GM04504 (cell line): ENCODE measurements around the gene CHN2.

Source experiments
- DNase-seq: peaks from one replicate; pipeline ENCODE4 v3.0.0-alpha.2; 2012; ENCODE audit warnings: low read depth

CHN2 gene

GRCh38 chr7:29364661-29365060 is 170.1 kb downstream of the CHN2 start:
- DNase-seq: no peak

- no peak for DNase-seq
Measured at GRCh38 chr7:29365423-29365822, 170.8 kb downstream of the CHN2 start.

GRCh38 chr7:29367784-29368183 is 173.2 kb downstream of the CHN2 start:
- DNase-seq: no peak

GRCh38 chr7:29369909-29370488 is 175.4 kb downstream of the CHN2 start:
- no peak for DNase-seq

- no peak for DNase-seq
Measured at GRCh38 chr7:29370531-29371314, 176.1 kb downstream of the CHN2 start.

- DNase-seq: no peak
Measured at GRCh38 chr7:29371472-29371871, 176.9 kb downstream of the CHN2 start.

GRCh38 chr7:29372351-29373090 is 177.9 kb downstream of the CHN2 start:
- no peak for DNase-seq

- DNase-seq: no peak
Measured at GRCh38 chr7:29375641-29376562, 181.3 kb downstream of the CHN2 start.

- no peak for DNase-seq
Measured at GRCh38 chr7:29377718-29378117, 183.1 kb downstream of the CHN2 start.

- DNase-seq: no peak
Measured at GRCh38 chr7:29379551-29379950, 185.0 kb downstream of the CHN2 start.

- DNase-seq: no peak
Measured at GRCh38 chr7:29381206-29382094, 186.9 kb downstream of the CHN2 start.

GRCh38 chr7:29384277-29384676 is 189.7 kb downstream of the CHN2 start:
- DNase-seq: no peak

- no peak for DNase-seq
Measured at GRCh38 chr7:29385214-29385814, 190.7 kb downstream of the CHN2 start.

- no peak for DNase-seq
Measured at GRCh38 chr7:29386196-29386765, 191.7 kb downstream of the CHN2 start.

- no peak for DNase-seq
Measured at GRCh38 chr7:29391262-29391661, 196.7 kb downstream of the CHN2 start.

- DNase-seq: no peak
Measured at GRCh38 chr7:29394321-29394720, 199.7 kb downstream of the CHN2 start.

GRCh38 chr7:29396563-29396962 is 202.0 kb downstream of the CHN2 start:
- no peak for DNase-seq

- no peak for DNase-seq
Measured at GRCh38 chr7:29397398-29397797, 202.8 kb downstream of the CHN2 start.

- DNase-seq: no peak
Measured at GRCh38 chr7:29398011-29398410, 203.4 kb downstream of the CHN2 start.

GRCh38 chr7:29400437-29400836 is 205.9 kb downstream of the CHN2 start:
- DNase-seq: no peak
